ENCODE measurements around the gene TIMM13.
"Not testable (repeated sequence)": the region's sequence is repeated elsewhere in the genome, so short reads cannot be mapped to it uniquely, and the experiment has no call there.

TIMM13 gene

DNA sequence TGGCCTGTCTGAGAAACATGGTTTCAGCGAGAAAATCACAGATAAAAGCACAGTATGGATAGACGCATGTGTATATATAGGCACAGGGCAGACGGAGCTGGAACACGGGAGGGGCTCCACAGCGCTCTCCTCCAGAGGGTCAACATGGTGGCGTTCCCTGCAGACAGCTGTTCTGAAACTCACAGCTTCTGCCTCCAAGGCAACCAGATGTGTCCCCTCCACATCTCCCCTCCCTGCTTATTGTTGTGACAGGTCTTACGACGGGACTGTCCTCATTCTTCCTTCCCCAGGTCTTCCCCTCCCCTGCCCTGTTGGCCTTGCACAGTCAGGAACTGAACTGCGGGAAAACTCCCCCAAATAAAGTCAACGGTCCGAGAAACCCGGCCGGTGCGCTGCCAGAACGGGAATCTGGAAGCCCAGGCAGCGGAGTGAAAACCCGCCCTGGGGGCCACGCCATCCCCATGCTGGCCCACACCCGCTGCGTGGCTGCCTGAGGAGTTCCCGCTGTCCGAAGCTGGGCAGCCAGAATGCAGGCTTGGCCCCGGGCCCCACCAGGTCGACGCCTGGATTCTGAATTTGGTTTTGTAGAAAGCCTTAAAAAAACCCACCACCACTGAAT lies 2.6 kb upstream of the TIMM13 start:
- DNase-seq = no peak

- DNase-seq = no peak
These were observed 1.6 kb upstream of the TIMM13 start for GRCh38 chr19:2428756-2429711.

- peak in 4 of 14 donors; percentile 19 to 58 (median 53) for DNase-seq
These were observed 920 bp upstream of the TIMM13 start for GRCh38 chr19:2428321-2428690.

DNA sequence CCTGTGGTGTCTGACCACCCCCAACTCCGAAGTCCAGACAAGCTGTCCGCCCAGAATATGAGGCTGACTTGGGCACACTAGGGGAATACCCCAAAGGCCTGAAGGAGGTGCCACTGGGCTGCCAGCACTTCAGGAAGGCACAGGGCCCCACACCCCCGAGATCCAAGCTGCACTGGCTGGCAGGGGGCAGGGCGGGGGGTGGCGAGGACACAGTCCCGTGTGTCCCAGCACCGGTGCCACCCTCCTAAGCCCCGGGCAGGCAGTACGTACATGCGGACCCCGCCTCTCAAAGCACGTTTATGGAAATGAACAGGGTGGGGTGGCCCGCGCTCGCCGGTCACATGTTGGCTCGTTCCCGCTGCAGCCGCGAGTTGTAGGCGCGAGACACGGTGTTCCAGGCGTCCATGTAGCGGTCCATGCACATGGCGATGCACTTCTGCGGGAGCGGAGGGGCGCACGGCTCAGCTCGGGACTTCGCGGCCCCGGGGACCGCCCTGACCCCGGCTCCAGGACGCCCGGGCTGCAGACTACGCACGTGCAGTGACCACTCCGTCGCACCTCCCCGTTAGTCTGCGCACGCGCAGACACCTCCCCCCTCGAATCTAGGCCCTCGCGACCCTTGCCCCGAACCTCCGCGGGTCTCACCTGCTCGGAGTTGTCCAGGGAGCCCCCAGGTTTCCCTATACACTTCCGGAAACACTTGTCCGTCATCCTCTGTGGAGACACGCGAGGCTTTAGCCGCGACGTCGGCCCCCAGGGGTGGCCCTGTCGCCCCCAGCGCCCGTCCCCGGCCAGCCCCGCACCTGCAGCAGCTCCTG lies 566 bp downstream of the TIMM13 start:
- DNase-seq = peak in 1 of 14 donors; percentile 56

GRCh38 chr19:2425622-2426581 lies 1.5 kb downstream of the TIMM13 start:
- no peak for DNase-seq

- peak in 1 of 14 donors; percentile 6 for DNase-seq
These were observed 2.4 kb downstream of the TIMM13 start for GRCh38 chr19:2424686-2425621.

DNA sequence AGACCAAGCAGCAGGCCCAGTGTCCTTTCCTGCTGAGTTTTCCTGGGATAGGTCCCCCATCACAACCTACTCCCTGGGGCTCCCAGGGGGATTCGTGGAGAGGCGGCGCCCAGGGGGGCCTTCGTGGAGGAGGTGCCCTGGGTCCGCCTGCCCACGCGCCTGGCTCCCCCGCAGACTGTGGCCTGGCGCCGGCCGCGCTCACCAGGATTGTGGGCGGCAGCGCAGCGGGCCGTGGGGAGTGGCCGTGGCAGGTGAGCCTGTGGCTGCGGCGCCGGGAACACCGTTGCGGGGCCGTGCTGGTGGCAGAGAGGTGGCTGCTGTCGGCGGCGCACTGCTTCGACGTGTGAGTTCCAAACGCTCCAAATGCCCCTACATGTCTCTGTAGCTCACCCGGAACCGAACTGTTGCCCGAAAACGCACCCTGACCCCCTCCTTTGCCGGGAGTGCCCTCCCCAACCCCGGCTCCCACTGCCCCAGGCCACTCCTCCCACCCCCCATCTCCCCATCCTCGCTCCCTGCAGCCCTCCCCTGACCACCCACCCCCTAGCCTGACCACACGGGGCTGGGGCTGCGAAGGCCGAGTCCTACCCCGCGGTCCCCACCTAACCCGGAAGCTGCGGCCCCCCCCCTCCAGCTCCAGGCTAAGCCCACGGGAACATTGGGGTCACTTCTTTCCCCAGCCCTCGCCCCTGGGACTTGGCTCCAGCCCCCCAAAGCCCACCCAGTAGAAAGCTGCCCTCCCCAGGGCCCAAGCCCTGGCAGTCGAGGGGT lies 3.3 kb downstream of the TIMM13 start:
- DNase-seq = no peak

DNA sequence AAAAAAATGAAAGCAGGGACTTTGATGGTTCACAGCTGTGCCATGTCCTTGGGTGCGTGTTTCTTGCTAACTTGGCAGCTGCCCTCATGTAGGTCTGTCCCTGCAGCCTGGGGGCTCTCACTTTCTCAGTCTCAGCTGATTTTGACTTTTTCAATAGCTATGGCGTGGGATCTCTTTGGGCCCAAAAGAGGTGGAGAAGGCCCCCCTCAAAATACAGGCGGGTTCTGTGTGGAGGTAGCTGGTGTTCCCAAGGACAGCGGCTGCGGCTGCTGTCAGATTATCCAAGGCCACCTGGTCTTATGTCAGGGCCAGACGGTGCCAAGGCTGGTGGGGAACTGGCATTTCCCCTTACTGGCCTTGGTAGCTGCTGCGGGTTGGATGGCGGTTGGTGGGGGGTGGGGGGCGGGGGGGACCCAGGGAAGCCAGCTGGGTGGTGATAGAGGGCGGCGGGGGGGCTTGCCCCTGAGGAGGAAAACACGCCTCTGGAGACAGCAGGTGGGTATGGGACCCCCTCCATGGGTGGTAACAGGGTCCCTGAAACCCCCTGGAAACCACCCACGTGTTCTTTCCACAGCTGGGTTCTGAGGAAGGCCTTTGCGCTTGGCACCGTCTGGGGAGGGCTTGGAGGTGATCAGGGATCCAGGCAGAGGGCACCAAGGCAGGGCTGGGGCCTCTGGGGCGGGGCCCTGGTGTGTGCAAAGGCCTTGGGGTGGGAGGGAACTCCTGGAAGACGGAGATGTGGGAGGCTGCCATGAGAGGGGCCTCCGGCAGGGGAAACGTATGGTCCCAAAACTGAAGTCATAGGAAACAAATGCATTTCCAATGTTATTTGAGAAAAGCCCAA lies 4.1 kb downstream of the TIMM13 start:
- DNase-seq = no peak

DNA sequence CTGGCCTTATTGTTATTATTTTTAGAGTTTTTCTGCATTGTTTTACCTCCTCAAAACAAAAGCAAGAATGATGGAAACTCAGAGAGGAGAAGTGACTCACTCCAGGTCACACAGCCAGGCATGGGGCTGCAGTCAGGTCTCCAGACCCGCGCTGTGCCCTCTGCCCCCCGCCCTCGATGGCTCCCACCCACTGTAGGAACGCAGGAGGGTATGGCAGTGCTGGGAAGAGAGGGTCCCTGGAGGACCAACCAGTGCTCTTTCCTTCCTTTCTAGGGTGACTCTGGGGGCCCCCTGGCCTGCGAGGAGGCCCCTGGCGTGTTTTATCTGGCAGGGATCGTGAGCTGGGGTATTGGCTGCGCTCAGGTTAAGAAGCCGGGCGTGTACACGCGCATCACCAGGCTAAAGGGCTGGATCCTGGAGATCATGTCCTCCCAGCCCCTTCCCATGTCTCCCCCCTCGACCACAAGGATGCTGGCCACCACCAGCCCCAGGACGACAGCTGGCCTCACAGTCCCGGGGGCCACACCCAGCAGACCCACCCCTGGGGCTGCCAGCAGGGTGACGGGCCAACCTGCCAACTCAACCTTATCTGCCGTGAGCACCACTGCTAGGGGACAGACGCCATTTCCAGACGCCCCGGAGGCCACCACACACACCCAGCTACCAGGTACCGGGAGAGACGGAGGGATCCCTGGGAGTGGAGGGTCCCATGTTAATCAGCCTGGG lies 5.6 kb downstream of the TIMM13 start:
- DNase-seq = no peak

GRCh38 chr19:2420490-2420889 lies 6.9 kb downstream of the TIMM13 start:
- no peak for DNase-seq

DNA sequence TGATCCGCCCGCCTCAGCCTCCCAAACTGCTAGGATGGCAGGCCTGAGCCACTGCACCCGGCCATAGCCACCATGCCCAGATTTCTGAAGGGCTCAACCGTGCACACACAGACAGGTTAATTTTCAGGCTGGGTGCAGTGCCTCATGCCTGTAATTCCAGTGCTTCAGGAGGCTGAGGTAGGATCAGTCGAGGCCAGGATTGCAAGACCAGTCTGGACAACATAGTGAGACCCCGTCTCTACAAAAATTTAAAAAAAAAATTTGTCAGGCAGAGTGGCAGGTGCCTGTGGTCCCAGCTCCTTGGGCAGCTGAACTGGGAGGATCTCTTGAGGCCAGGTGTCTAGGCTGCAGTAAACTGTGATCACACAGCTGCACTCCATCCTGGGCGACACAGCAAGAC lies 7.6 kb downstream of the TIMM13 start:
- no peak for DNase-seq

DNA sequence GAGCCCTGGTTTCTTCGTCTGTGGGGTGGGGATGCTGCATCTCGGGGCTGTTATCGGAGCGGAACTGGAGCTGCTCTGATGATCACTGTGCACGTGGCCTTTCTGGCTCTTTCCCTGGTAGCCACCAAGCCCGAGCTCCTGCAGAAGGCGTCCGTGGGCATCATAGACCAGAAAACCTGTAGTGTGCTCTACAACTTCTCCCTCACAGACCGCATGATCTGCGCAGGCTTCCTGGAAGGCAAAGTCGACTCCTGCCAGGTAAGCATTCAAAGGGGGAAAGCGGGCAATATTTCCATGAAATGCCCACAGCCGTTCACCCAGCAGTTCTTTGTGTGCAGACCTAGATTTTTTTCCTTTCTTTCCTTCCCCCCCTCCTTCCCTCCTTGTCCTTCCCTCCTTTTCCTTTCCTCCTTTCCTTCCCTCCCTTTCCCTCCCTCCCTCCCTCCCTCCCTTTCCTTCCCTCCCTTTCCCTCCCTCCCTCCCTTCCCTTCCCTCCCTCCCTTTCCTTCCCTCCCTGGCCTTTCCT lies 9.4 kb downstream of the TIMM13 start:
- DNase-seq = no peak

- not testable (repeated sequence) for DNase-seq
These were observed 9.9 kb downstream of the TIMM13 start for GRCh38 chr19:2417436-2417835.

DNA sequence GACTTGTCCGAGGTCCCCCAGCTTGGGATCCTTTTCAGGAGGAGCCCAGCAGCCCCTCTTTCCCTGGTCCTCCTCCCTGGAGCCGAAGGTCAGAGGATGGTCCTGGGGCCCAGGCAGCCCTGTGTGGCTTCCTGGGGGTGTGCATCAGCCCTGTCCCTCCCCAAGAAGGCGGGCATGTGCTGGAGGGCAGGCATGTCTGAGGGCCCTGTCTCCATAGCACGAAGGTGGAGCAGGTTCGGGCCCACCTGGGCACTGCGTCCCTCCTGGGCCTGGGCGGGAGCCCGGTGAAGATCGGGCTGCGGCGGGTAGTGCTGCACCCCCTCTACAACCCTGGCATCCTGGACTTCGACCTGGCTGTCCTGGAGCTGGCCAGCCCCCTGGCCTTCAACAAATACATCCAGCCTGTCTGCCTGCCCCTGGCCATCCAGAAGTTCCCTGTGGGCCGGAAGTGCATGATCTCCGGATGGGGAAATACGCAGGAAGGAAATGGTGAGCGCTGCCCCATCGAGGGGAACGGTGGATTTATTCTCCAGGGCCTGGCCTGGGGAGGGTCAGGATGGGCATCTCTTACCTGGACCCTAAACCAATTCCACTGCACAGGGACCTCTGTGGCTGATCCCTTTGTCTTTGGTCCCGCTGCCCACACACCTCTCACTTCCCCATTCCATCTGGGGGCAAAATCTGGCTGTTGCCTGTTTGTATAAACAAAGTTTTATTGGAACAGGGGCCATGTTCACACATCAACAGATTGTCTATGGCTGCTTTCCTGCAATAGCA lies 10.9 kb downstream of the TIMM13 start:
- no peak for DNase-seq

DNA sequence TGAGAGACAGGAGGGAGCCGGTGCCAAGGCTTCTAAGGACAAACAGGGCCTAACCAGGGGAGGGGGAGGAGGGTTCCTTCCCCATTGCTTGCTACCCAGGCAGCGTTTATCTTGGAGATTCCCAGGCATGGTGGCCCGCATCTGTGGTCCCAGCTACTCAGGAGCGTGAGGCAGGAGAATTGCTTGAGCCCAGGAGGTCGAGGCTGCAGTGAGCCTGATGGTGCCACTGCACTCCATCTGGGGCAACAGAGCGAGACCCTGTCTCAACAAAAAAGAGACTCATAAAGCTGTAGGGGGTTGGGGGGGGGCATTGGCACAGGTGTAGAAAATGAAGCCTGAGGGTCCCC lies 11.4 kb downstream of the TIMM13 start:
- DNase-seq = no peak

GRCh38 chr19:2415281-2415972 lies 12.0 kb downstream of the TIMM13 start:
- no peak for DNase-seq

GRCh38 chr19:2413629-2414028 lies 13.8 kb downstream of the TIMM13 start:
- DNase-seq = no peak
